PC-9 (cell line): ENCODE results near the gene MYO3B.

Source experiments
- EZH2 ChIP-seq: fragments of 200-600 bp; sonication (generic); IDR thresholded peaks from 2 replicates; pipeline ENCODE4 v1.8.0; 2017; ENCODE audit warnings: antibody characterized with exemption, low read depth
- TF ChIP-seq, protein P1 (sequence below): fragments of 200-600 bp; sonication (generic); conservative IDR thresholded peaks from 2 replicates; pipeline ENCODE4 v1.6.1; 2017; ENCODE audit warnings: mixed run types, antibody characterized with exemption, mild to moderate bottlenecking, moderate library complexity

DNA sequence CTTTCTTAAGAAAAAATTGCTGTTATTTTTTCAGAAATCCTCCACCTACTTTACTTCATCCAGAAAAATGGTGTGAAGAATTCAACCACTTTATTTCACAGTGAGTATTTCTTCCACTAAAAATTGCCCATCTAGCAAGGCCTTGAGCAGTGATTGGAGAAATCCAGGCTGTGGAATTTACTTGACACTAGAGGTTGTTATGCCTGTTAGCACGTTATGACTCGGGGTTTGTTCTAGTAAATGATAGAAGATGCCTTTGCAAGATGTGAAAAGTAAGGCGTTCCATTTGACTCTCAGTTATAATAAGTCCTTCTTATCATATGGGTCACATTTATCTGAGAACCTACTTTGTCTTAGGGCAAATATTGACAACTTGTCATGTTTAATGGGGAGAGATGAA is 157.4 kb downstream of the MYO3B start:
- TF ChIP-seq, protein P1, sequence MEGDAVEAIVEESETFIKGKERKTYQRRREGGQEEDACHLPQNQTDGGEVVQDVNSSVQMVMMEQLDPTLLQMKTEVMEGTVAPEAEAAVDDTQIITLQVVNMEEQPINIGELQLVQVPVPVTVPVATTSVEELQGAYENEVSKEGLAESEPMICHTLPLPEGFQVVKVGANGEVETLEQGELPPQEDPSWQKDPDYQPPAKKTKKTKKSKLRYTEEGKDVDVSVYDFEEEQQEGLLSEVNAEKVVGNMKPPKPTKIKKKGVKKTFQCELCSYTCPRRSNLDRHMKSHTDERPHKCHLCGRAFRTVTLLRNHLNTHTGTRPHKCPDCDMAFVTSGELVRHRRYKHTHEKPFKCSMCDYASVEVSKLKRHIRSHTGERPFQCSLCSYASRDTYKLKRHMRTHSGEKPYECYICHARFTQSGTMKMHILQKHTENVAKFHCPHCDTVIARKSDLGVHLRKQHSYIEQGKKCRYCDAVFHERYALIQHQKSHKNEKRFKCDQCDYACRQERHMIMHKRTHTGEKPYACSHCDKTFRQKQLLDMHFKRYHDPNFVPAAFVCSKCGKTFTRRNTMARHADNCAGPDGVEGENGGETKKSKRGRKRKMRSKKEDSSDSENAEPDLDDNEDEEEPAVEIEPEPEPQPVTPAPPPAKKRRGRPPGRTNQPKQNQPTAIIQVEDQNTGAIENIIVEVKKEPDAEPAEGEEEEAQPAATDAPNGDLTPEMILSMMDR, result no peak
- TF ChIP-seq EZH2, result no peak
